Mesendoderm (in vitro differentiated cells): Measurements from ENCODE around the gene RNF13.
"Not testable (repeated sequence)": the region's sequence is repeated elsewhere in the genome, so short reads cannot be mapped to it uniquely, and the experiment has no call there.

Experiments
- DNase-seq: peaks from one replicate; pipeline ENCODE4 v3.0.0; 2013
- H2AK5ac ChIP-seq: 2 replicates; pipeline ENCODE4 v1.6.1; 2013; ENCODE audit warnings: low read length, inconsistent platforms
- H2BK120ac ChIP-seq: 2 replicates; pipeline ENCODE4 v1.6.1; 2013; ENCODE audit warnings: low read depth, mild to moderate bottlenecking, low read length, moderate library complexity, mixed read lengths
- H2BK15ac ChIP-seq: replicated peaks from 2 replicates; pipeline ENCODE4 v1.6.1; 2013; ENCODE audit warnings: low read depth, mild to moderate bottlenecking, moderate library complexity
- H2BK5ac ChIP-seq: 2 replicates; pipeline ENCODE4 v1.6.1; 2013; ENCODE audit warnings: low read length, inconsistent platforms
- H3K18ac ChIP-seq: 2 replicates; pipeline ENCODE4 v1.6.1; 2013; ENCODE audit warnings: mild to moderate bottlenecking, low read length, mixed read lengths
- H3K23ac ChIP-seq: one replicate; pipeline ENCODE4 v1.6.1; 2013; ENCODE audit warnings: low read length
- H3K27ac ChIP-seq: 2 replicates; pipeline ENCODE4 v1.5.1; 2013; ENCODE audit warnings: low read depth, mild to moderate bottlenecking, inconsistent platforms, low read length, moderate library complexity
- H3K27me3 ChIP-seq: 2 replicates; pipeline ENCODE4 v1.6.1; 2013; ENCODE audit warnings: low read length, control low read depth, mild to moderate bottlenecking, inconsistent platforms; ENCODE audit not compliant: insufficient read depth, poor library complexity
- H3K36me3 ChIP-seq: 2 replicates; pipeline ENCODE4 v1.6.1; 2013; ENCODE audit warnings: low read length, inconsistent platforms; ENCODE audit not compliant: control insufficient read depth, insufficient read depth
- H3K4ac ChIP-seq: one replicate; pipeline ENCODE4 v1.6.1; 2013; ENCODE audit warnings: low read depth, mild to moderate bottlenecking, low read length, moderate library complexity
- H3K4me1 ChIP-seq: 2 replicates; pipeline ENCODE4 v1.6.1; 2013; ENCODE audit warnings: low read depth, low read length, inconsistent platforms; ENCODE audit not compliant: control insufficient read depth
- H3K4me2 ChIP-seq: 2 replicates; pipeline ENCODE4 v1.6.1; 2013; ENCODE audit warnings: low read length
- H3K4me3 ChIP-seq: 2 replicates; pipeline ENCODE4 v1.5.1; 2013; ENCODE audit warnings: mild to moderate bottlenecking, low read length
- H3K56ac ChIP-seq: one replicate; pipeline ENCODE4 v1.6.1; 2013; ENCODE audit warnings: low read length
- H3K79me1 ChIP-seq: 2 replicates; pipeline ENCODE4 v1.6.1; 2013; ENCODE audit warnings: low read length, inconsistent platforms
- H3K79me2 ChIP-seq: 2 replicates; pipeline ENCODE4 v1.6.1; 2013; ENCODE audit warnings: mild to moderate bottlenecking, low read length; ENCODE audit not compliant: control insufficient read depth, insufficient read depth
- H3K9ac ChIP-seq: 2 replicates; pipeline ENCODE4 v1.6.1; 2013; ENCODE audit warnings: low read length, inconsistent platforms
- H4K5ac ChIP-seq: one replicate; pipeline ENCODE4 v1.6.1; 2013; ENCODE audit warnings: low read length
- H4K8ac ChIP-seq: one replicate; pipeline ENCODE4 v1.6.1; 2013; ENCODE audit warnings: low read depth, mild to moderate bottlenecking, control low read depth, low read length, moderate library complexity
- WGBS: extraction: QIAGEN DNeasy Blood & Tissue Kit; methylation state at CpG from one replicate; pipeline ENCODE4 v1.1.7; 2013; ENCODE audit warnings: low lambda C conversion rate, missing lambda C conversion rate; ENCODE audit not compliant: insufficient coverage; ENCODE audit errors: extremely low coverage; 5-methylcytosine and 5-hydroxymethylcytosine counted together

Gene RNF13

DNA sequence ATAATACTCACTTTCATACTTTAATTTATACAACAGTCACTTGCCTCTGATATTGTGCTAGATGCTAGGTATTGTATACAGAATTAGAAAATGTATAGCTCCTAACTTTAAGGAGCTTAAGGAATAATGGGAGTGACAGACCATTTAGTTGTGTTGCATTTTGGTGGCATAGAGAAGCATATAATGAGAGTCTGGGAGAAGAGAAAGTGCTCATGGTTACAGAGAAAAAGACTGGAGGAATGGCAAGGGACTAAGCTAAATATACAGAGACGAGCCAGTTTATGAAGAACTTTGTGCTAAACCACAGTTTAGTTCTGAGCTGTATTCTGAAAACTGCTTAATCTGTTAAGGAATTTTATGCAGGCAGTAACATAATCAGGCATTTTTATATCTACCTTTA, 6.4 kb downstream of the RNF13 start:
- Histone ChIP-seq H2BK120ac (no peak overlapping the region), H2BK5ac (no peak overlapping the region), H3K4ac (no peak overlapping the region), H3K23ac (no peak overlapping the region), H3K56ac (no peak overlapping the region), H3K36me3 (no peaks in the 10 kb centered on the region), H3K9ac (no peak overlapping the region), H3K27me3 (no peaks in the 10 kb centered on the region), H3K4me2 (no peak overlapping the region), H3K27ac (no peak overlapping the region), H2AK5ac (no peak overlapping the region), H3K79me1 (peaks cover 4% of the 10 kb centered on the region), H2BK15ac (no peak overlapping the region), H3K4me1 (no peaks in the 10 kb centered on the region), H4K8ac (no peak overlapping the region), H3K18ac (no peak overlapping the region), H3K4me3 (no peak overlapping the region), H4K5ac (no peak overlapping the region), H3K79me2 (peaks cover 29% of the 10 kb centered on the region)
- no peak for DNase-seq
- WGBS, result no CpG with 5 or more reads among the region's 1 CpG

DNA sequence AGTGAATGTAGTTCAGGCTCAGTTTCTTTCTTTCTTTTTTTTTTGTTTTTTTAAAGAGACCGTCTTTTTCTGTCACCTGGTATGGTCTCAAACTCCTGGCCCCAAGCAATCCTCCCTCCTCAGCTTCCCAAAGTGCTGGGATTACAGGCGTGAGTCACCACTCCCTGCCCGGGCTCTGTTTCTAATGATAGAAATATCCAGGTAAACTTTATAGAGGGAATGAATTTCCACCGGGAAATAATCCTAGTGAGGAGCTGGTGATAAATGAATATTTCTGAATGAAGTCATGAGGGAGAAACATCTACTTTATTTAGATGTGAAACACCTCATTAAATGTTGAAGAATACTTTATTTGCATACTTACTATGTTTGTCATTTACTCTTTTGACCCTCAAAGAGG, 7.2 kb downstream of the RNF13 start:
- Histone ChIP-seq H3K4me3 (no peak overlapping the region), H3K4ac (no peak overlapping the region), H4K5ac (no peak overlapping the region), H3K18ac (no peak overlapping the region), H3K9ac (no peak overlapping the region), H3K4me1 (no peaks in the 10 kb centered on the region), H3K56ac (no peak overlapping the region), H3K27me3 (no peaks in the 10 kb centered on the region), H3K36me3 (no peaks in the 10 kb centered on the region), H2AK5ac (no peak overlapping the region), H2BK15ac (no peak overlapping the region), H3K79me2 (peaks cover 25% of the 10 kb centered on the region), H4K8ac (no peak overlapping the region), H3K23ac (no peak overlapping the region), H2BK120ac (no peak overlapping the region), H3K79me1 (peaks cover 4% of the 10 kb centered on the region), H2BK5ac (no peak overlapping the region), H3K27ac (no peak overlapping the region), H3K4me2 (no peak overlapping the region)
- no CpG with 5 or more reads among the region's 4 CpGs for WGBS
- DNase-seq, result peak; percentile 21

DNA sequence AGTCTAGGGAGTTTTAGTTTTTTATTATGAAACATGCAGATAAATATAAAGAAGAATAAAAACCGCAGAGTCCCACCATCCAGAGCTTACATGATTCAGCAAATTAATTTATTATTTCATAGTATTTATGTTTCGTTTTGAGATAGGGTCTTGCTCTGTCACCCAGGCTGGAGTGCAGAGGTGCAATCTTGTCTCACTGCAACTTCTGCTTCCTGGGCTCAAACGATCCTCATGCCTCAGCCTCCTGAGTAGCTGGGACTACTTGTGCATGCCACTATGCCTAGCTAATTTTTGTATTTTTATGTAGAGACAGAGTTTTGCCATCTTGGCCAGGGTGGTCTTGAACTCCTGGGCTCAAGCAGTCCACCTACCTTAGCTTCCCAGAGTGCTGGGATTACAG, 13.6 kb downstream of the RNF13 start:
- H3K79me1 ChIP-seq, result peaks cover 5% of the 10 kb centered on the region
- H3K4me3 ChIP-seq, result no peak overlapping the region
- no peak overlapping the region for H4K5ac ChIP-seq
- no peak overlapping the region for H3K9ac ChIP-seq
- H2BK5ac ChIP-seq, result no peak overlapping the region
- H3K36me3 ChIP-seq, result no peaks in the 10 kb centered on the region
- H3K27me3 ChIP-seq, result no peaks in the 10 kb centered on the region
- H3K27ac ChIP-seq, result no peak overlapping the region
- H4K8ac ChIP-seq, result no peak overlapping the region
- DNase-seq, result no peak
- H3K56ac ChIP-seq, result no peak overlapping the region
- H3K4me1 ChIP-seq, result no peaks in the 10 kb centered on the region
- no peak overlapping the region for H3K4me2 ChIP-seq
- H3K79me2 ChIP-seq, result peaks cover 6% of the 10 kb centered on the region
- H3K18ac ChIP-seq, result no peak overlapping the region
- H3K23ac ChIP-seq, result no peak overlapping the region
- H2BK15ac ChIP-seq, result no peak overlapping the region
- no peak overlapping the region for H2BK120ac ChIP-seq
- H2AK5ac ChIP-seq, result no peak overlapping the region
- H3K4ac ChIP-seq, result no peak overlapping the region
- WGBS, result no CpG with 5 or more reads among the region's 3 CpGs

DNA sequence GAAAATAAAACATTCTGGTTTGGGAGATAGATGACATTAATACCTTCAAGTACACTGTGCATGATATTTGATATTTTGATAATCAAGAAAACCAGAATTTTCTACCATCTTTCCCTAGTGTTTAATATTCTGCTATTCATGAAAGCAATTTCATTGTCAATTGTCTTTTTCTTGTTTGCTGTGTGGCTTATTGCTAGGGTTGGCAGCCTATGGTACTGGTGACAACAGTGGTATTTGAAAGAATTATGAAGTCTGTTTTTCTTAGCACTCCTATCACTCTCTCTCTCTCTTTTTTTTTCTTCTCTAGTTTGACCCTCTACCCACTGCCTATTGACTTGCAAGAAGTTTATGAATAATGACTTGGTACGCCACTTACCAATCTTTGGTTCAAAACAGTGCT, 15.4 kb downstream of the RNF13 start:
- no peaks in the 10 kb centered on the region for H3K4me1 ChIP-seq
- no peak overlapping the region for H3K27ac ChIP-seq
- no peak overlapping the region for H2BK15ac ChIP-seq
- H3K79me1 ChIP-seq, result peaks cover 5% of the 10 kb centered on the region
- no peak overlapping the region for H2BK120ac ChIP-seq
- no peak overlapping the region for H3K56ac ChIP-seq
- no peak for DNase-seq
- no peaks in the 10 kb centered on the region for H3K27me3 ChIP-seq
- H4K5ac ChIP-seq, result no peak overlapping the region
- H3K4me2 ChIP-seq, result no peak overlapping the region
- H3K23ac ChIP-seq, result no peak overlapping the region
- H3K9ac ChIP-seq, result no peak overlapping the region
- H3K79me2 ChIP-seq, result peaks cover 6% of the 10 kb centered on the region
- WGBS, result no CpG with 5 or more reads among the region's 1 CpG
- H2AK5ac ChIP-seq, result no peak overlapping the region
- H3K4me3 ChIP-seq, result no peak overlapping the region
- no peaks in the 10 kb centered on the region for H3K36me3 ChIP-seq
- no peak overlapping the region for H3K18ac ChIP-seq
- no peak overlapping the region for H2BK5ac ChIP-seq
- no peak overlapping the region for H3K4ac ChIP-seq
- H4K8ac ChIP-seq, result no peak overlapping the region

DNA sequence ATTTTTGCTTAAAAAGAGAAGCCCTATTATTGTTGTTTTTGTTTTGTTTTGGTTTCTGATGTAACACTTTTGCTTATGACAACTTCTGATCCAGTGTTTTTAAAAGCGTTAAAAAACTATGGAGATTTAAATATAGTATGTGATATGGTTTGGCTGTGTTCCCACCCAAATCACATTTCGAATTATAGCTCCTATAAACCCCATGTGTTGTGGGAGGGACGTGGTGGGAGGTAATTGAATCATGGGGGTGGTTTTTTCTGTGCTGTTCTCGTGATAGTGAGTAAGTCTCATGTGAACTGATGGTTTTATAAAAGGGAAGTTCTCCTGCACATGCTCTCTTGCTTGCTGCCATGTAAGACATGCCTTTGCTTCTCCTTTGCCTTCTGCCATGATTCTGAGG, 16.6 kb downstream of the RNF13 start:
- H2BK5ac ChIP-seq, H3K18ac ChIP-seq, H3K36me3 ChIP-seq, H2BK120ac ChIP-seq, DNase-seq, H3K79me1 ChIP-seq, H3K9ac ChIP-seq, H2BK15ac ChIP-seq, H3K4me3 ChIP-seq, H3K27me3 ChIP-seq, H3K4me2 ChIP-seq, H3K27ac ChIP-seq, H4K8ac ChIP-seq, H3K56ac ChIP-seq, H2AK5ac ChIP-seq, H3K23ac ChIP-seq, H3K4me1 ChIP-seq, H4K5ac ChIP-seq, H3K79me2 ChIP-seq, H3K4ac ChIP-seq: not testable (repeated sequence)
- WGBS, result no CpG with 5 or more reads among the region's 4 CpGs

DNA sequence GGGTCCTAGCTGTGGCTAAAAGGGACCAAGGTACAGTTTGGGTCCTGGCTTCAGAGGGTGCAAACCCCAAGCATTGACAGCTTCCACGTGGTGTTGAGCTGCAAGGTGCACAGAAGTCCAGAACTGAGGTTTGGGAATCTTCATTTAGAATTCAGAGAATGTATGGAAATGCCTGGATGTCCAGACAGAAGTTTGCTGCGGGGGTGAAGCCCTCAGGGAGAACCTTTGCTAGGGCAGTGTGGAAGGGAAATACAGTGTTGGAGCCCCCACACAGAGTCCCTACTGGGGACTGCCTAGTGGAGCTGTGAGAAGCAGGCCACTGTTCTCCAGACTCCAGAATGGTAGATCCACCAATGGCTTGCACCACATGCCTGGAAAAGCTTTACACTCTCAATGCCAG, 17.9 kb downstream of the RNF13 start:
- WGBS, result no CpG with 5 or more reads among the region's 2 CpGs
- H3K4me2 ChIP-seq, result no peak overlapping the region

More for the DNA sequence above, 17.9 kb downstream of the RNF13 start:
- Histone ChIP-seq H3K79me2 (peaks cover 6% of the 10 kb centered on the region), H4K8ac (no peak overlapping the region), H3K9ac (no peak overlapping the region), H3K4me1 (no peaks in the 10 kb centered on the region), H4K5ac (no peak overlapping the region), H2BK5ac (no peak overlapping the region), H2BK120ac (no peak overlapping the region), H2AK5ac (no peak overlapping the region), H3K23ac (no peak overlapping the region), H3K4me3 (no peak overlapping the region), H3K27ac (no peak overlapping the region), H3K56ac (no peak overlapping the region), H3K79me1 (peaks cover 4% of the 10 kb centered on the region), H3K18ac (no peak overlapping the region), H3K36me3 (no peaks in the 10 kb centered on the region), H3K27me3 (no peaks in the 10 kb centered on the region), H3K4ac (no peak overlapping the region), H2BK15ac (no peak overlapping the region)
- no peak for DNase-seq
